Posterior vena cava (tissue), 2 donors: ENCODE measurements around the gene TYW1B. TPM values are rescaled to one million over a fixed set of nuclear protein-coding genes. Genes with fewer than 3 reads are reported as not detected.
"Not testable (repeated sequence)": the region's sequence is repeated elsewhere in the genome, so short reads cannot be mapped to it uniquely, and the experiment has no call there.

Experiments
- DNase-seq: peaks from one replicate; pipeline ENCODE4 v3.0.0-alpha.2; 2020; ENCODE audit warnings: low spot score
- intact Hi-C, 2 donors: fragments of 100-400 bp; cut with DNase I; formaldehyde crosslinking; loops; one replicate each; pipeline versions ENCODE4 v1.14.1 to v1.14.2; 2022 to 2023
- total RNA-seq, 2 donors: library from RNA; stranded (reverse); fragmentation: NEBNext Ultra II Directional; extraction: Animal tissue kit (Norgen Biotek cat#: 25700); gene quantifications; one replicate each; pipeline ENCODE4 v1.2.1, GENCODE V29; 2021
- donor health status: DM: yes; HTN: yes; CAD: no.
- donor health status: DM: yes; HTN: yes; CAD: no.

TYW1B gene
- total RNA-seq, 2 donors from 2014 or later, result 1.6 to 2.1 TPM

DNA sequence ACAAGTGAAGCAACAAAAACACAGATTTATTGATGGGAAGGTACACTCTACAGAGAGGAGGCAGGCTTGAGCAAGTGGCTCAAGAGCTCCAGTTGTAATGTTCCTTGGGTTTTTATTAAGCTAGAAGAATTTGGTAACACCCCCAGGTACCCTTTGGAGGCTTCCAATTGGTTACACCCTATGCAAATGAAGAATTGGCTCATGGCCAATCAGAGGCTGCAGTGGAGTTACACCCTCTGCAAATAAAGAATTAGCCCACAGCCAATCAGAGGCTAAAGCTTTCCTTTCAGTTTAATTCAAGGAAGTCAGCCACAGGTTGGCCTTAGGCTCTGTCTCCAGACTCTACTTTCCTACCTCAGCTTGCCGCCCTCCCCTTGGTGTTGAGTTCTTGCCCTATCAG is 10.3 kb downstream of the TYW1B start:
- DNase-seq, intact Hi-C loops: not testable (repeated sequence)

DNA sequence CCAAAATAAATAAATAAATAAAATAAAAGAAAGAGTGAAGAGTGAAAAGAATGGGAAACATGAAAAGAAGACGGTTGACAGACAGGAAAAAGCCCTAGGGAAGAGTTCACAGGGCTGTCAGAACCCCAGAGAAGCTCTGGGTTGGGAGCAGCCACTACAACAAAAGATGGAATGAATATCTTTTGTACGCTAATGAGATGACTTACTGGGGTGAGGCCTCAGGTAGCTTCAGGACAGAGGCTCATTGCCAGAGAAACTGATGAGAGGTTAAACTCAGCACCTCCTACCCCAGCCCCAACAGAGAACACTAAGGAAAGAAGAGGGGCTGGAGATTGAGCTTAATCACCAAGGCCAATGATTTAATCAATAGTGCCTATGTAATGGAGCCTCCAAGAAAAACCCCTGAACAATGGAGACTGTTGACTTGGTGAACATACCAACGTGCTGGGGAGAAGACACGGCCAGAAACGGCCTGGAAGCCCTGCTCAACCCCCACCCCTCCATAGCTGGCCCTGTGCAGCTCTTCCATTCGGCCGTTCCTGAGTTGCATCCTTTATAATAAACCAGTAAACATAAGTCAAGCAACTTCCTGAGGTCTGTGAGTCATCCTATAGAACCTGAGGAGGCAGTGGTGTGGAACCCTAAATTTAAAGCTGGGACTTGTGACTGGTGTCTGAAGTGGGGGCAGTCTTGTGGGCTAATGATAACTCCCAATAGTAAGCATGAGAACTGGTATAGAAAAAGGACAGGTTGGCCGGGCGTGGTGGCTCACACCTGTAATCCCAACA is 11.4 kb downstream of the TYW1B start:
- DNase-seq, intact Hi-C loops: not testable (repeated sequence)

DNA sequence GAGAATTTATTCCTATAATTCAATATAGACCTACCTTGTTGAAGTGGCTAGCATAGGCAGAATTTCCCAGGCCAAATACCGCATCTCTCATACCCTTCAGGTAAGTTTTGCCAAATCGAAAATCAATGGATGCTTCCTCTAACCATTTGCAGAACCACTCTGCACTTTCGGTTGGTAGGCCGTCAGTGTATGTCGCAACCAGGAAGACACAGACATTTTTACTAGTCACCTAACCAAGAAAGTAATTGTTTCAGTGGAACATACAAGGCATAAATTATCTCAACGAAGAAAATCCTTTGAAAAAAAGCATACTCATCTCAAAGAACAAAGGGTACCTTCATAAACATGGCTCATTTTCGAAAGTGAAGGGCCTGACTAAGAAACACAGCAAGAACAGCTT is 17.6 kb downstream of the TYW1B start:
- intact Hi-C loops, DNase-seq: not testable (repeated sequence)

DNA sequence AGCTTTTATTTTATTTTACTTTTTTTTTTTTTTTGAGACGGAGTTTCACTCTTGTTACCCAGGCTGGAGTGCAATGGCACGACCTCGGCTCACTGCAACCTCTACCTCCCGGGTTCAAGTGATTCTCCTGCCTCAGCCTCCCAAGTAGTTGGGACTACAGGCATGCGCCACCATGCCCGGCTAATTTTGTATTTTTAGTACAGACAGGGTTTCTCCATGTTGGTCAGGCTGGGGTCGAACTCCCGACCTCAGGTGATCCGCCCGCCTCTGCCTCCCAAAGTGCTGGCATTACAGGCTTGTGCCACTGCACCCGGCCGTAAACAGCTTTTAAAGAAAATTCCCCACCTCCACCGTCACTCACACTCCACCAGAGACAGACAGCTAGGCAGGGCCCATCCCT is 19.5 kb downstream of the TYW1B start:
- intact Hi-C loops, result not testable (repeated sequence)

DNA sequence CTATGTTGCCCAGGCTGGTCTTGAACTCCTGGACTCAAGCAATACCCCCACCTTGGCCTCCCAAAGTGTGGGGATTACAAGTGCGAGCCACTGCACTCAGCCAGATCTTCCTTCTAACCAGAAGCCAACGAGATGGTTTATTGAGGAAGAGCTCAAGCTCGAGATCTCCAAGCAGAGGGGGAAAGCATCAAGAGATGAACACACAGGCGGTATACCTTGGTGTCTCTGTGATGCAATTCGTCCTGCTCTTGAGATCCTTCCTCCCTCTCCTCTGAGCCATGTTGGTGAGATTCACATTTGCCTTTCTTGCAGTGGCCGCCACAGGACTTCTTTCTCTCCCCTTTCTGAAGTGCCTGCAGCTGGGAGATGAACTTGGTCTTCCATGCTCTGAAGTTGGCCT is 21.1 kb downstream of the TYW1B start:
- intact Hi-C loops, DNase-seq: not testable (repeated sequence)

More for the DNA sequence above, 19.5 kb downstream of the TYW1B start:
- DNase-seq, result not testable (repeated sequence)

DNA sequence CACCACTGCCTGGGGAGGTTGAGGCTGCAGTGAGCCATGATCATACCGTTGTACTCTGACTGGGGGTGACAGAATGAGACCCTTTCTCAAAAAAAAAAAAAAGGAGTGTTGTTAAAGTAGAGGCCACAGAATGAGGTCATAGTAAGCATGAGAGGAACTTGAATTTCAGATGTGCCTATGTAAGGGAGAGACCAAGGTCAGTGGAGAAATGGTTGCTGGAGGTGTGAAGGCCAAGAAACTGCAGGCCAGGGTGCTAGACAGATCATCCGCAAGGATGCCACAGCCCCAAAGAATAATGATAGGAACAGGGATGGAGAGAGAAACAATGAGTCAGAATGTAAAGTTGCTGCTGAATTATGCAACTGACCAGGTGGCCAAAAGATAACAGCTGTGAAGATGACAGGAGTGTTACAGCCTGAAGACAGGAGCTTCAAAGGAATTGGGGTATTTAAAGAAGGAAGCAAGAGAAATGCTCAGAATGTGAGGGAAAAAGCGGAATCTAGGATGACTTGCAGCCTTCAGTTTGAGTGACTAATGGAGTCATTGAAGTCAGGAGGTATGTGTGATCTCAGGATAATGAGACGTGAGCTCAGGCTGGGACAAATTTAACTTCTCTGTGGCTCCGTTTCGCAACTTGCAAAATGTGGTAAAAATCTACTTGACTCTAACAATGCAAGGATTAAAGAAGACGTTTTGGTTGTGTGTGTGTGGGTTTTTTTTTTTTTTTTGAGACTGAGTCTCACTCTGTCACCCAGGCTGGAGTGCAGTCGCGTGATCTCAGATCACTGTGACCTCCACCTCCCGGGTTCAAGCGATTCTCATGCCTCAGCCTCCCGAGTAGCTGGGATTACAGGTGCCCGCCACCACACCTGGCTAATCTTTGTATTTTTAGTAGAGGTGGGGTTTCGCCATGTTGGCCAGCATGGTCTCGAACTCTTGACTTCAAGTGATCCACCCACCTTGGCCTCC is 22.2 kb downstream of the TYW1B start:
- intact Hi-C loops, result no loop called here
- no peak for DNase-seq

DNA sequence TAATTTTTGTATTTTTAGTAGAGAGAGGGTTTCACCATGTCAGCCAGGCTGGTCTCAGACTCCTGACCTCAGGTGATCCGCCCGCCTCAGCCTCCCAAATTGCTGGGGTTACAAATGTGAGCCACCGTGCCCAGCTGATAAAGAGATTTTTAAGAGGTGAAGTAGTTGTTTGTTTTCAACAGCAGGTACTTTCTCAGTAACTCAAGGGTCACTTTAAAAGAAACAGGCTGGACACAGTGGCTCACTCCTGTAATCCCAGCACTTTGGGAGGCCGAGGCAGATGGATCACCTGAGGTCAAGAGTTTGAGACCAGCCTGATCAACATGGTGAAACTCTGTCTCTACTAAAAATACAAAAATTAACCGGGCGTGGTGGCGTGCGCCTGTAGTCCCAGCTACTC is 24.2 kb downstream of the TYW1B start:
- intact Hi-C loops, DNase-seq: not testable (repeated sequence)

DNA sequence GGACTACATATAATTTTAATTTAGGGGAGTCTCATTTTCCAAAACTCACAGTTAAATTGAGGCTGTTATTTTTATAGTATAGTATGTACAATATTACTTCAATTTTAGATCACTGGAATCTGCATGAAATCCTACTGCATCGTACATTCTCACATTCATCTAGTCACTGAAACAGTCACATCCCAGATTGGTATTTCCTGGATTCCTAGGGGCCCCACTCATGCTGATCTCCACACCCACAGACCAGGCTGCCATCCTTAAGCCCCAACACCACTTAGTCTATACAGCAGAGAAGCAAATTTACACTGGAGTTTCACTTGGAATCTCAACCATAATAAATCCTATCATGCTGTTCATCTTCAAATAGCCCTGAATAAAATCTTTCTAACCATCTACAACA is 26.4 kb downstream of the TYW1B start:
- intact Hi-C loops, DNase-seq: not testable (repeated sequence)

DNA sequence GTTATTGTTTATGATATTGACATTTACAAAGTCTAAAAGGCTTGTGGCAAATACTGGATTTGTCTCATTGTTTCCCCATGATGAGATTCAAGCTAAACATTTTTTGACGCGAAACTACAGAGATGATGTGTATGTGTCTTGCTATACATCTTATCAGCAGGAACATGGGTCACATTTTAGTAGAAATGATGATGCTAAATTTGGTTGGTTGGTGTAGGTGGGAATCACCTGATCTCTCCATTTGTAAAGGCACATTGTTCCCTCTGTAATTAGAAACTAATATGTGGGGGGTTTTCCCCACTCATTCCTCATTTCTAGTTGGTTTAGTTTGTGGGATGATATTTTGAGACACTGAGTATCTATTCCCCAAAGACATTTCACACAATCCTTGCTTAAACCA is 32.6 kb downstream of the TYW1B start:
- intact Hi-C loops, result not testable (repeated sequence)

DNA sequence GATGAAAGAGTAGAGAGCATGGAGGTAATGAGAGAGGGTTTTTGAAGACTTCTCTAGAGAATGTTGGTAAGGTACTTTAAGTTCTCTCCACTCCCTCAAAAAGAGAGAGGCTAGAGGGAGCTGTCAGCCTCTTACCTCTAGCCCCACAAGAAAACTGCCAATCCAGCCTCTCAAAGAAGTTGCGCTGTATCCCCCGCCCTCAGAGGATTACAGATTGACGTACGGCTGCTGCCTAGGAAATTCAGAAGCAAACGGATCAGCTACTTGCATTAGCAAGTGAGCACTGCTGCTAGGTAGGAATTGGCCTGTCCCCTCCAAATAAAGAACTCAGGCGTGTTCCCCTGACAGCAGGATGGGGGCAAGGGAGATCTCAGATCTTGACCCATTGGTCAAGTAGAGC is 34.2 kb downstream of the TYW1B start:
- DNase-seq, result no peak
- intact Hi-C loops, result no loop called here

More for the DNA sequence above, 32.6 kb downstream of the TYW1B start:
- DNase-seq, result not testable (repeated sequence)

DNA sequence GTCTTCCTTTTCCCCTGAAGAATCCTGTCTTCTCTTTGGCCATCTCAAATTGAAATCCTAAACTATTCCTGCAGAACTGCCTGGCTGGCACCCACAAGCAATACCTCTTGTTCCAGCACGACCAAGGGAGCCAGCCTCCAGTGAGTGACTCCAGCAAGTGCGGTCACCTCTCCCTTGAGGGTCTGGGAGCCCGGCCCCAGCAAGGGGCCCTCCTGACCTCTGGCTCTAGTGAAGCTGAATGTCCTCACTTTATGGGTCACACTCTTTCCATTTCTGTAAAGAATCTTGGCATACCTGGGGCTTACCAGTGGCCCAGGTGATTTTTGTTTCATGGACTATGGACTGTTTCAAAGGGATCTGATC is 37.3 kb downstream of the TYW1B start:
- DNase-seq, intact Hi-C loops: not testable (repeated sequence)

DNA sequence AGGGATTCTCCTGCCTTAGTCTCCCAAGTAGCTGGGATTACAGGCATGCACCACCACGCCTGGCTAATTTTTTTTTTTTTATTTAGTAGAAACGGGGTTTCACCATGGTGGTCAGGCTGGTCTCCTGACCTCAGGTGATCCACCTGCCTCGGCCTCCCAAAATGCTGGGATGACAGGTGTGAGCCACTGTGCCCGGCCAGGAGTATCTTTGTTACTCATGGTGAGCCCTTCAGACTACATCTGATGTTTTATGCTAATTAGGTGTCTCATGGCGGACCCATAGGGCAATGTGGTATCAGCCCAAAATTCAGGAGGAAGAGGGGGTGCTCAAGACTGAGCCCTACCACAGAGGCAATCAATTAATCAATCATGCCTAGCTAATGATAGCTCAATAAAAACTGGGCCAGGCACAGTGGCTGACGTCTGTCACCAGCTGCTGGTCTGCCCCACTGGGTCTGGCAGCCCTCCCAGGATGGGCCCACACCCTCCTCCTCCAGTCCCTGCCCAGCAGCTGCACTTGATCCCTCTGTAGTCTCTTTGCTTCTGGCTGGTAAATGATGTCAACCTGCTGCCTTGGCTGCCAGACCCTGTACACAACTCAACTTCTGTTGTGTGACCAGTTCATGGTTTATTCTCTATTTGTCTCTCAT is 37.8 kb downstream of the TYW1B start:
- DNase-seq, intact Hi-C loops: not testable (repeated sequence)

DNA sequence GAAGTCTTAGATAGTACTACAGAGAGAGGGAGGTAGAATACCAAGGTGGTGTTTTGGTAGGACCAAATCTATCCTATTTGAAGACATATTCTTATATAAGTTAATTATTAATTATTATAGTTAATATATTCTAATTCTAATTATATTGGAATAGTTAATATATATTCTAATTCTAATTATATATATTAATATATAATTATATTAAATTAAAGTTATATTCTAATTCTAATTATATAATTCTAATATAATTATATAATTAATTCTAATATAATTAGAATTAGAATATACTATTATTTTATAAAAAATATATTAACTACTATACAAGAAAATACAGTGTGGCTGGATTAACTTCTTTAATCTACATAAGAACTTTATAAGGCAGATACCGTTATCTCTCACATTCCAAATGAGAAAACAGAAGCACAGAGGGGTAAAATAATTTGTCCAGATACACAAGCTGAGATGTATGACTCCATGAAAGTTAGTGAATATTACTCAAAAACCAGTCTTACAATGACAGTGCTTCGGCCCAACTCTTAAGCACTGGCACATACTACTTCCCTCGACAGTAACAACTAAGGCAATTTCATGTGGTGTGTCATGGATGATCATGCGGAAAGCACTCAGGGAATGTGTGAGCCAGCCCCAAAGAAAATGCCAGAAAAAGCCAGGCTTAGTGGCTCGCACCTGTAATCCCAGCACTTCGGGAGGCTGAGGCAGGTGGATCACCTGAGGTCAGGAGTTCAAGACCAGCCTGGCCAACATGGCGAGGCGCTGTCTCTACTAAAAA is 42.6 kb downstream of the TYW1B start:
- DNase-seq, result no peak
- intact Hi-C loops, result loop anchor here in 1 of 2 donors (10.0 kb wide), 1 partner anchor 1031 kb away; no protein-coding TSS in a partner anchor

DNA sequence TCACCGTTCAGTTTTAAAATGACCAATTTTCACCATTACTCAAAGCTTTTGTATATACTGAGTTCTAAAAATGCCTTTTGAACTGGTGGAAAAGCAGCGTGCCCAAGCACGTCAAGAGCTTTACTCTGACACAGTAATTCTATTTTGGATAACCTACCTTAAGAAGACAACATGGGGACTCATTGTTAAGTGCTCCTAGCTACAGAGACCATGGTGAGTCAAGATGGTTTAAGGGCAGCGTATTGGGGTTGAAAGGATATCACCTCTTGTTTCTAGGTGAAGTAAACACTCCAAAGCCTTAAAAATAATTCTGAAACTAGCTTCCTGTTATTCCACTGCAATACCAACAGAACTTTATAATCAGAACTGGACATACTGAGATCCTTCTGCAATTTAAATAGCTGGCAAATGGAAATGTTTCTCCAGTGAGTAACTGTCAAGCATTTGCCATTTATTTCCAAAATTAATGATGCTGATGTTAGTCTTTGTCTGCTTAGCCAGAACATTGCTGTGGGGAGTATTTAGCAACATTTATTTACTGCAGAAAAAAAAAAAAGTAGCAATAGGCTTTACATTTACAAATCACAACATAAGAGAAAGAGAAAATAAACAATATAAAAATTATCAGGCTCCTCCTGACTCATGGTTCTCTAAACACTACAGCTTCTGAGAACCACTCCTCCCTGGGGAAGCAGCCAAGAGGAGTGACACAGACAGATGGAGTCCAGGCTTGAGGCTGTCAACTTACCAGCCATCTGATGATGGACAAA is 44.2 kb downstream of the TYW1B start:
- not testable (repeated sequence) for DNase-seq
- intact Hi-C loops, result loop anchor here in 1 of 2 donors (10.0 kb wide), 1 partner anchor 1029 kb away; no protein-coding TSS in a partner anchor

DNA sequence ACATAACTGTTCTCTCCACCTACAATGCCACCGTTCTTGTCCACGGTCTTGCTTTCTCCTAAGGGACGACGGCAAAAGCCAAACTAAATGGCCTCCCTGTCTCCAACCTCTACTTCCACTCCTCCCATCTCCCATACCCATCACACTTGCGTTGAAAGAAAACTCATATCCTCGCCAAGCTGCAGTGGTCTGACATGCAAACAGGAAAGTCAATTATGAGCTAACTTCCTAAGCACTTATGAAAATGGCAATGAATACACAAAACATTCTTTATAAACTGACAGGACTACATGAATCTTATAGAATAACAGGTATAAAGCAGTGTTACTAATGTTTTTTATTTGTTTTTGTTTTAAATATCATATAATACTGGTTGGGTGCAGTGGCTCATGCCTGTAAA is 46.4 kb downstream of the TYW1B start:
- intact Hi-C loops, result loop anchor here in 1 of 2 donors (10.0 kb wide), 1 partner anchor 1027 kb away; no protein-coding TSS in a partner anchor
- DNase-seq, result no peak

DNA sequence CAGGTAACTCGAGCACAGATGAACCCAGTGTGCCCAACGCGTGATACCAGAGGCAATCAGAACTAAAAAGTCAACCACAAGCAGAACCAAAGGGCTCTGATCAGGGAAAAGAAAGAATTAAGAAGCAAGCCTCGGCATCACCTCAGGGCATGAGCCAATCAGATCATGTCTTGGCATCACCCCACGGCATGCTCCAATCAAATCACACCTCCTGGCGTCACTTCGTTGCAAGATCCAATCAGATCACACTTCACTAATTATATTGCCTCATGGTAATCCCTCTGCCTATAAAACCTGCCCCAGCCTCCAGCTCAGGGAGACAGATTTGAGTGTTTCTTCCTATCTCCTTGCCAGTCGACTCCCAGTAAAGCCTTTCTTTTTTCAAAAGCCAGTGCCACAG is 46.8 kb downstream of the TYW1B start:
- intact Hi-C loops, result loop anchor here in 1 of 2 donors (10.0 kb wide), 1 partner anchor 1026 kb away; no protein-coding TSS in a partner anchor

DNA sequence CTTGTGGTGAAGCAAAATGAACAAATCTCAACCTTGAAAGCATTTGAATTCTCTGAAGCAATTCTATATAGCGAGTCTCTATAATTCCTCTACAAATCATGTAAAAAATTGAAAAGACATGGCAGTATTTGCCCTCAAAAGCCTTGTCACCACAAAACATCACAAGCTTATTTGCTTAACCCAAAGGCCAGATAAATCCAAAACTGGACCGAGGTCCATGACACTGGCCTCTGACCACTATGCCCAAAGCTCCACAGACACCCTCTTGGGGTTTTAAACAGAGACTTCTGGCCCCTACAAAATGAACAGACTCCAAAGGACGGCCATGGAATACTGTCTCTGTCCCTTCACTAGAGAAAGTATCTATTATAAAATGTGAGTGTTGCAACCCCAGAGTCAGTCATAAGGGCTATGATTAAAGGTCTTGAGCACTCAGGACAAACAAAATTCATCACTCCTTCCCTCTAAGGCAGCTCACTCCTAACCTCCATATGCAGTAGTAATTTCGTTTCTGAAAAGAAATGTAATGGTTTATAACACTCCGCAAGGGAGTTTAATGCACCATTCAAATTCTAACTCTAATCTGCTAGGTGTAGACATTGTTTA is 47.6 kb downstream of the TYW1B start:
- DNase-seq, result not testable (repeated sequence)
- intact Hi-C loops, result loop anchor here in 1 of 2 donors (10.0 kb wide), 1 partner anchor 1026 kb away; no protein-coding TSS in a partner anchor

More for the DNA sequence above, 46.8 kb downstream of the TYW1B start:
- no peak for DNase-seq
